NCI-H128 (cell line): Measurements from ENCODE around the gene IFRD1.

Experiments
- DNase-seq: peaks from one replicate; lab custom pipeline; 2025; ENCODE audit not compliant: unreplicated experiment; lab: John Stamatoyannopoulos, UW

The IFRD1 gene

GRCh38 chr7:112484671-112485167 is 34.5 kb downstream of the IFRD1 start:
- DNase-seq, result no peak

DNA sequence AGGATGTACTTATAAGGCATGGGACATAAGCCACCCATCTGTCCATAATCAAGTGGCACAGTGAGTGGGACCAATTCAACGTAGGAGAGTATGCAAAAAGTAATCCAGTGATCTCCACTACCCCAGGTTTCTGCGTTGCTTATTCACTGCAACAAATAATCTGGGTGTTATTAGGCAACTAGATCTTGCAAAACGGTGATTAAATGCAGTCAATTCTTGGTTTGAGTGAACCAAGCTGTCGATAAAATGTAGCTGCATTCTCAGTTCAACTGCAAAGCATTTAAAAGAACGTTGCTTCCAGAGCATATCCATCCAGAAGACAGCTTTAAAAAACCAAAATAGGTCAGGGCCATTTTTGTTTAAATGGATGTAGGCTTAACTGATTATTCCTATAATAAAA is 35.5 kb downstream of the IFRD1 start:
- no peak for DNase-seq

DNA sequence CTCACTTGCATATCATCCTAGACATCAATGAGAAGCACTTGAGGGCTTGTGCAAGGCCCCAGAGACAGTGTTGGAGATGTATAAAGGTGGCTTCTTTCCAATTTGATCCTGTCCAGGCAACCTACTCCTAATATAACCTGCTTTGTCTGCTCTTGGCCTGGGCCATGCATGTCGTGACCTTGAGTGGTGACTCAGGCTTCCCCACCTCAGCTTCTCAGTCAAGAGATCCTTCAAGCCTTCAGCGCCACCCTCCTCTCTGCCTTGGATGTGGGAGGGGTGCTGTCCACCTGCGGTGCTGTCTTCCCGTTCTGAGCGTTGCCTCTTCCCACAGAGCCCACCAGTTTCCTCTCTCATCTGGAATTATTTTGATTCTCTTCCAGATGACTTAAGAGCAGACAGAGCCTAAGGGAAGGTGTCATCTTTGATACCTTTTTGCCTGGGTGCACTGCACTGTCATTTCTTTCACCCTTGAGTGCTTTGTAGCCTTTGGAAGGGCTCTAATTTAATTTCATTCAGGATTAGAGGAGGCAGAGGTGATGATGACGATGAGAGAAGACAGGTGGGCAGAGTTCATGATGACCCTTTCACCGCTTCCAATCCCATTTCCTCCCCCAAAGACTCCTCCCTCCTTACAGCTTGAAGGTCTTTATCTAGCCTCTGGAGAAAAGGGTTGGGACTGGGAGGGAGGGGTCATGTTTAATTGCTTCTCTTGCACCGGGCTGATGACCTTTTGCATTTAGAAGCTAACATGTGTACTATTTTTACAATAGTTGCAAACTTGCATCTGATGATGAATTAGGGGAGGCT is 37.4 kb downstream of the IFRD1 start:
- no peak for DNase-seq

GRCh38 chr7:112488264-112488552 is 37.9 kb downstream of the IFRD1 start:
- DNase-seq, result no peak

GRCh38 chr7:112492186-112492585 is 41.9 kb downstream of the IFRD1 start:
- no peak for DNase-seq

- no peak for DNase-seq
These were observed 44.4 kb downstream of the IFRD1 start for GRCh38 chr7:112494656-112495055.

DNA sequence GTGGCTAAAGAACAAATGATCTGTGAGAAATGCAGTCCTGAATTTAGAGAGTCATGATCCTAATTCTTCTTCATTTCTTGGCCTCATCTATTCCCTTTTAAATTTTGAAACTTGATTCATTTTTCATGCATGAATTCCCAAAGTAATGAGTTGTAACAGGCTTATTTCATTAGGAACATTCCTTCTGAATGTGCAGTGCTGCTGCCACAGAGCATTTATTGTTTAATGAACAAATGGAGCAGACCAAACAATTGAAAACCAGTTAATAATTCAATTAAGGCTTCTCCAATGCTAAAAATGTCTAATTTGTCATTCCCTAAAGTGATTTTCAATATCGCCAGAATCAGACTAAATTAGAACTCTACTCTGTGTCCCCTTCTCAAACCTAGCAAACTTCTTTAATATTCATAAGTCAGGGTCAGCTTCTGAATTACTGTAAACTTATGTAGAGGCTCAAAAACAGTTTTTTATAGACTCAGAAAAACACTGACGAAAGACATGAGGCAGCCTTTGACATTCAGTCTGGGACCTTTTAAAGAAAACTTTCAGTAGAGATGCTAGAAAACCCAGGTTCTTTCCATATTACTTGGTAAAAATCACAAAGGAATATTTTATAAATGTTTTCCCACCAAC is 45.0 kb downstream of the IFRD1 start:
- no peak for DNase-seq

GRCh38 chr7:112495810-112496462 is 45.7 kb downstream of the IFRD1 start:
- no peak for DNase-seq

GRCh38 chr7:112497481-112497880 is 47.2 kb downstream of the IFRD1 start:
- DNase-seq, result no peak

DNA sequence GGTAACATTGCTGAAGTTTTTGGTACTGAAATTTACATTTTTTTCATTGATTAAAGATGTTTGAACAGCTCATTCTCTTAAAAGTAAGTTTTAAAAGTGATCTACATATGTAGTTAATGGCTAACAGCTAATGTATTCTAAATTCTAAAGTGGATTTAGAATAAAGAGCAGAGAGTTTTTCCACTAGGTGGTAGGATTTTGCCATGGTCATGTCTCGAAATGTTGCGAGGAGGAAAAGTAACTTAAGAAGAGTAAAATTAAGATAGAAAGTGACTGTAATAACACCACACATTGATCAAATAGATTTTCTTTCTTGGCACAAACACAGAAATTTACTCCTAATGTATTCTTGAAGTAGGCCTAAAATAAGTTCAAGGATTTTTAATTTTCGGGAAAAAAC is 50.4 kb downstream of the IFRD1 start:
- no peak for DNase-seq

- DNase-seq, result no peak
These were observed 51.7 kb downstream of the IFRD1 start for GRCh38 chr7:112501801-112502503.

DNA sequence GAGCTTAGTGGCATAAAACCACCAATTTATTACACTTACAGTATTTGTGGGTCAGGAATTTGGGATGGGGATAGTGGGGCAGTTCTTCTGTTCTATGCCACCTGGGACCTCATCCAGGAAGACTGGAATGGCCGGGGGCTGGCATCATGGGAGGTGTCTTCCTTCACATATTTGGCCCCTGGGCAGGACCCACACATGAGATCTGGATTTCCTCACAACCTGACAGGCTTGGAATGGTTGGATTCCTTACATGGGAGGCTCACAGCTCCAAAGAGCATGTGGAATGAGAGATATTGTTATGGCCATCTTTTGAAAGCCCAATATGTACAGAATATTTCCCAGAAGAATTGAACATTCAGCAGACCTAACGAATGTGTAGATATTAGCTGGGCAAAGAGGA is 52.4 kb downstream of the IFRD1 start:
- no peak for DNase-seq

- no peak for DNase-seq
These were observed 53.2 kb downstream of the IFRD1 start for GRCh38 chr7:112503361-112503972.

- no peak for DNase-seq
These were observed 53.9 kb downstream of the IFRD1 start for GRCh38 chr7:112504093-112504695.

- no peak for DNase-seq
These were observed 55.2 kb downstream of the IFRD1 start for GRCh38 chr7:112505495-112505894.

DNA sequence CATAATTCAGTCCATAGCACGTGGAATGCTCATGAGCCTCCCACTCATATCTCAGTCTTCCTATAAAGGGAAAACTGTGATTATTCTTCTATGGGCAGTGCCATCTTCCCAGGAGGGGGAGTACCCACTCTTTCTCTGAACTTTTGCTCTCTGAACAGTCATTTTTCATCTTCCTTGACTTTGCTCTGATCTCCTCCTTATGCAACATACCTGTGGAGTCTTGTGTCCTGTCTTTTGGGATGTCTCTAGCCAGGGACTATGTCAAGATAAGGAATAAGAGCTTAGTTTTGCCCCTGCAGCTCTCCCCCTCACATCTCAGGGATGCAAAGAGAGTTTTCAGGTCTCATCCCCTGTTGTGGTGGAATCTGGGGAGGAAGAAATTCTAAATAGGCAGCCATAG is 58.1 kb downstream of the IFRD1 start:
- DNase-seq, result no peak

- DNase-seq, result no peak
These were observed 59.1 kb downstream of the IFRD1 start for GRCh38 chr7:112509402-112509801.

DNA sequence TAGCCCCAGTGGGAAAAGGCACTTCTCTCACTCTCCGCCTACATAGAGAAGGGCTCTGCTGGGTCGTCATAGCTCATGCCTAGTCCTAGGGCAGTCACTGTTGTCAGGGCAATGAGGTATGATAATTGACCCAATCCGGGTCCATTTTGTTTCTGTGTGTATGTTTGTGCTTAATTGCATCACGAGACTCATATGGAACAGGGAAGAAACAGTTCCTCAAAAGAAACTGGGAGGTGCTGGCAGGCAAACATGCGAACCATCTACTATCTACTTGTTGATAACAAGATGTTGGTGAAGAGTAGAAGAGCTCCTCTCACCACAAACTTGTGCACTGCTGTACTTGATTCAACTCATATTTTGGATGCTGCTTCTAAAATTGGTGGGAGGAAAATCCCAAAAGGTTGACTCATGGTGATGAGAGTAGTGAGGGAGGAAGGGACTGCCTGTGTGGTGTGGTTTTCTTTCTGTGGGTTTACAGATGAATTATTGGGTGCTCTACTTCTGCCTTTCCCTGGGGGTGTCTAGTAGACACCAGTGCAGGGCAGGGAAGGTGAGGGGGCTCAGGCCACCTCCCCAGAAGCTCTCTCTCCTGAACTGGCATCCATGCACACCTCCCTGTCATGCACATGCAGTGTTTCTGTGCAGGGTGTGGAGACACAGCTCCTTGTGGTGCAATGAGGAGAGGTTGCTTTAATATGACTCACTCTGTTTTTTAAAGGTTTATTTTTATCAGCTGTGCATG is 59.9 kb downstream of the IFRD1 start:
- DNase-seq, result no peak

DNA sequence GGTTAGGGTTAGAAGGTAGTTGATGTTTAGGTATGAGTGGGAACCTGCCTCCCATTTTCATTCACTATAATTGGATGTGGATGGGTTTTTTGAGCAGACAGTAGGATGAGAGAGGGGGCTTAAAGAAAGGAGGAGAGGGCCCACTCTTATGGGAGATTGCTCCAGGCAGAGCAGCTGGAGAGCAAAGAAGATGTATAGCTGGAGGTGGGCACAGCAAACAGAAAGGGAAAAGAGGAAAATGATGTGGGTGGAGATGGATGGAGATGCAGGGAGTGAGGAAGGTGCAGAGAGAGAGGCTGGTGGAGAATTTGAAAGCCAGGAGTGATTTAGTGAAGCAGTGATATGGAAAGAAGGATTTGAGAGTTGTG is 60.5 kb downstream of the IFRD1 start:
- DNase-seq, result no peak
